HG03060 (cell line): ENCODE results near the gene ATRAID.

Experiments used
- ATAC-seq: cut with Tn5 transposase; IDR thresholded peaks from one replicate; pipeline ENCODE4 v1.9.1; 2021; ENCODE audit warnings: low read depth, moderate number of reproducible peaks; ENCODE audit not compliant: unreplicated experiment

ATRAID gene

GRCh38 chr2:27245626-27246025 lies 33.8 kb downstream of the ATRAID start:
- no peak for ATAC-seq

DNA sequence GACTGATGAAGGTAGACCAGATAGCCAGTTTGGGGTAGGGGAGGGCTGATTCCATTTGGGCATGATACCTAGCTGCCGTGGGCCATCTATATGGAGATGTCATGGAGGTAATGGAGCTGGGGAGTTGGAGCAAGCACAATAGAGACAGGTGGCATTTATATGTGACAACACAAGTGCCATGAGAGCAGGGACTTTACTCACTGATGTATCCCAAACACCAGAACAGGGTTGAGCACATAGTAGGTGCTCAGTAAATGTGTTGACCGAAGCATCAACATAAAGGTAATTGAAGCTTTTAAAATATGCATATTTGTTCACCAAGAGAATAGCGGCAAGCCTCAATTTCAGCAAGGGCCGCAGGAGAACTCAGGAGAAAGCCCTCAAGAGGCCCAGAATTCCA lies 36.1 kb downstream of the ATRAID start:
- ATAC-seq = no peak

DNA sequence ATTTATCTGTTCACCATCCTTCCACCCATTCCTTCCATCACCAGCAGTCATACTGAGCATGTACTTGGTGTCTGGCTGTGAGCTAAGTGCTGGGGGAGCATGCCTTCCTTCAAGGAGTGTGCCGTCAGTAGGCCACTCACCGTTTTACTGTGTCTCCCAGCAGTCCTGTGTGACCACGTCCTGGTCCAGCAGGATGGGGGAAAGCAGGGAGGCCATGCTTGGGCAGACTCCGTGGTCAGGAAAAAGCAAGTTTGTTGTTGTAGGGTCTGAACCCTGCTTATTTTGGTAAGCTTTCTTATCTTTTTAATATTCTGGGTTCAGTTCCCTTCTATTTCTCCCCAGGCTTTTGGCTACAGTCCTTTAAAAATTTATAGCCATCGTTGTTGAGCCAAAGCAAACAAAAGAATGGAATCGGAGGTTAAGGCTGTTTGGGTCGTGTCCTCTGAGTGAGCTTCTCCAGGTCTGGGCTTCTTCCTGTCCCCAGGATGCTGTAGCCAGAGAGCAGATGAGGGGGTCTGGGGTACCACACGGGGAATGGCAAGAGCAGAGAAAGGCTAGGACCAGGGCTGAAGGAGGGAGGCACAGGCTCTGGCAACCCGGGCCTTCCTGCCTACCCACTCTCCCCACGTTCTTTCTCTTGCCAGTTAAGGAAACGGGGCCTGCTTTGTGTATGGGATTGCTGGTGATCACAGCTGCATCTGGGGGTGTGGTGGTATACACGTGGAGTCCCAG lies 37.5 kb downstream of the ATRAID start:
- ATAC-seq = no peak

DNA sequence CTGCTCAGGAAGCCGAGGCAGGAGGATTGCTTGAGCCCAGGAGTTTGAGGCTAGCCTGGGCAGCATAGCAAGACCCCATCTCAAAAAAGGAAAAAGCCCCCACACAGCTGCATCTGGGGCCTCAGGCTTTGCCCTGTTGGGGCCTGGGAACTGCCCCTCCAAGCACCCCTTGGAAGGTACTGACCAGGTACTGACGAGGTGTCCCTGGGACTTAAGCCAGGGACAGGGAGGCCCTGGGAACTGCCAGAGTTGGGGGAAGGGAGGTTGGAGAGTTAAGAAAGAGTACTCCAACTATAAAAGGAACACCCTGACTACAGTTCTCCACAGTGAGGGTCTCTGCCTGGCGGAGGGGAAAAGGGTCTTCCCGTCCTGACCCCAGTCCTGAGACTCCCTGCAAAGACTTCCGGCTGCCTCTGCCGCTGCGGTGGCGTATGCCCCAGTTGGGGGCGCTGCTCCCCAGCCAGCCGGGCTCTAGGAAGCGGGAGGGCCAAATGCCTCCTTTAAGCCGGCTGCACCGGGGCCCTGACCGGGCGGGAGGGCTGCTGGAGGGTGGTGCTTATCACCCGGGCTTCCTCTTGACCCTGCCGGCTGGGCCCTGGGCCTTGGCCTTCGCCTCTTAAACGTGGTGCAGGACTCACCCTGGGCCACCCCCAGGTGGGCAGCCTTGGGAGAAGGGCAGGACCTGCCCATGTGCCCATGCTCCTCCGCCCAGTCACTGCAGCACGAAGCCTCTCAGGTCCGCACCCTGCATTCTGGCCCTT lies 38.2 kb downstream of the ATRAID start:
- ATAC-seq = no peak

GRCh38 chr2:27250652-27251379 lies 39.0 kb downstream of the ATRAID start:
- no peak for ATAC-seq

DNA sequence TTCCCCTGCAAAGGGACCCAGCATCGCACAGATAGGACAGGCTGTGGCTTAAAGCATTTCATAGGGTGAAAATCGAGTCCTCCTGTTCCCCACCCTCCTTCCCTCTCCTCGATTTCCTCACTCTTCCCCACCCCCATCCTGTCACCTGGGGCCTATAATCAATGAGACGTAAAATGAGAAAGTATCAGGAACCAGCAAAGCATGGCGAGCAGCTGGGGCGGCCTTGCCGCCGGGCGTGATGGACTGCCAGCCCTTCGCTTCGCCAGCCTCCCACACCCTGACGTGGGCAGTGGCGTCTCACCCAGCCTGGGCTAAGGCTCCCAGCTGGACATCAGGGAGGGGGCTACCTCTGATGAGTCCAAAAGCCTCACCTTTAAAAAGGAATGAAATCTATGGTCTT lies 39.9 kb downstream of the ATRAID start:
- ATAC-seq = no peak

DNA sequence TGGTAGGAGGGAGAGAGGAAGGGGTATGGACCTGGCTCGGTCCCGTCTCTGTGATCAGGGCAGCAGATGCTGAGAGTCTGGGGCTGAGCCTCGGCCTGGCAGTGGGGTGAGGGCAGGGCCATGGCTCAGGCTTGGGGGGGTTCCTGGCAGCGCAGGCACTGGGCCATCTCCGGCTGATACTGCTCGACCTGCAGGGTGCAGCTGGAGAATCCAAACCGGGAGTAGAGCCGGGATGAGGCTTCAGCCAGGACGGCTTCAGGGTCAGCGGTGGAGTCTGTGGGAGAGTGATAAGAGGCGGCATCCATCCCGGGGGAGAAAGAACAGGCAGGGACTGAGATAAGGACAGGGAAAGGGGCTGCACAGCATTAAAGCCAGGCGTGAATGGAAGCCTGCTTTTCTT lies 43.3 kb downstream of the ATRAID start:
- ATAC-seq = no peak

- ATAC-seq = no peak
Observed at GRCh38 chr2:27255660-27256059, 43.8 kb downstream of the ATRAID start.

- no peak for ATAC-seq
Observed at GRCh38 chr2:27256855-27257454, 45.1 kb downstream of the ATRAID start.

DNA sequence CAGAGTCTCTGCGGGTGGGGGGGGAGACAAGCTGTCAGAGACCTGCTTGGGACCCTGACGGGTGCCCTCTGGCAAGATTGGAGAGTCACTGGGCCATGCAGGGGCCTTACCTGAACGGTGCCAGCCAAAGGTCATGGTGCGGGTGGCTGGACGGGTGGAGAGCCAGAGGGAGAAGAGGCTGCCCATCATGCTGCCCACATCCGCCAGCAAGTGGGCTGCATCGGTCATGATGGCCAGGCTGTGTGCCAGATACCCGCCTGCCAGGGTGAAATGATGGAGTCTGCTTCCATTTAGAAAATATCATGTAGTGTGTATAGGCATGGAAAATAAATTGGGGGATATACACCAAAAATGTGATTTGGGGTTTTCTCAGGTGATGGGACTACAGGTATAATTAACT lies 46.2 kb downstream of the ATRAID start:
- ATAC-seq = no peak

DNA sequence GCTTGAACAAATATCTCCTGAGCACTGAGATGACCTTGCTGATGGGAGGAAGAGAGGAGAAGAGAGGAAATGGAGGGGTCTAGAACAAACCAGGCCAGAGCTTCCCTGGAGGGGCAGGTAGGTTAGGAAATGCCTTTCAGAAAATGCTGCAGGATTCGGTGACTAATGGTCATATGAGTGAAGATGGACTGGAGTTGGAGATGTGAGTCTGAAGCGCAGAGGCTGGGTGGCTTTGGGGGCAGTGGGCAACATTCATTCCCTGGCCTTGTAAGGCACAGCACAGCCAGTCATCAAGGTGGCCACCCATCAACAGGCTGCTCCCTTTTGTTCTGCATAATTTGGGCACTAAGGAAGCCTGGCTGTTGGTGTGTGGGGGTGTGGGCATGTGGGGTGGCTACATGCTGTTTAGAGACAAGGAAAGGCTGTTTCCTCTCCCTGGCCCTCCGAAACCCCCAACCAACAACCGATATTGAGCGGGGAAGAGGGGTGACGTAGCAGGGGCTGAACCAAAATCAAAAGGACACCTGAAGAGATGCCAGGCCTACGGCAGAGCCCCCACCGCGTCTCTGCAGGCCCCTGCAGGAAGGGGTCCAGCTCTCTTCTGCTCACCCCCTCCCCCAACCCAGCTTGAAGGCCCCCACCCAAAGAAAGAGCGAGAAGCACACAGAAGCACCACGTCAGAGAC lies 49.5 kb downstream of the ATRAID start:
- no peak for ATAC-seq

GRCh38 chr2:27261926-27262298 lies 50.1 kb downstream of the ATRAID start:
- ATAC-seq = no peak

DNA sequence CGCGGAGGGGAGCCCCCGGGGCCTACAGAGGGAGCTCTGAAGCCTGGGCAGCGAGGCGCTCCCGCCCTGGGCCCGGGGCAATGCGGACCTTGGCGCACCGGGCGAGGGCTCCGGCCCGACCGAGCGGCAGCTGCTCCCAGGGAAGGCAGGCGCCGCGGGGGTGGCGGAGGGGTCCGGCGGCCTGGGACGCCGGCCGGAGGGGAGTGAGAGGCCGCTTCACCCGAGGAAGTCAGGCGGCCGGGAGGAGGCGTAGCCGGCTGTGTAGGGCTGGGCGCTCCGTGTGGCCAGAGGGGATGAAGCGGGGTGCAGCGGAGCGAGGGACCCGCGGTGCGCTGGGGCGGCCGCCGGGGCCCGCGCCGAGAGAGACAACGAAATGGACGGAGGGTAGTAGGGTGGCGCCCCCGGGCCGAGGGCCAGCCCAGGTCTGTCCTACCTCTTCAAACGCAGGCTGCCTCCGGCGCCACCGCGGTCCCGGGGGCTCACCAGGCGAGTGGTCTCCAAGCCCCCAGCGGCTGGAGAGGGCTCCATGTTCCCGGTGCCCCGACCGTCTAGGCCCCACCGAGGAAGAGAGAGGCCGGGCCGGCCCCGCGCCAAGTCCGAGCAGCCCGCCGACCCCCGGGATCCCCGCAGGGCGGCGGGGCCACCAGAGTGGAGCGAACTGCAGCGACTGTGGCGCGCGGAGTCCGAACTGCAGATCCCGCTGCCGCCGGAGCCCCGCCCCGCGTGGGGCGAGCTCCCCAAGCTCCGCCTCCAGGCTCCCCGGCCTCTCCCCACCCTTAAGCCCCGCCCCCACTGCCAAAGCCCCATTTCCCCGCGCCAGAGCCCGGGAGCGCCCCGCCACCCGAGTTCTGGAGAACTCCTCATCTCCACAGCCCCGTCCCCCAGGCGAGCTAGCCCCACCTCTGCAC lies 50.8 kb downstream of the ATRAID start, which contains the start of gene SLC30A3:
SLC30A3 (minus strand) TSS at position 669 of the 908 bp plus-strand sequence; CDS start at position 528, 141 bp downstream.
- ATAC-seq = no peak

- ATAC-seq = no peak
Observed at GRCh38 chr2:27263287-27264252, 51.7 kb downstream of the ATRAID start.

GRCh38 chr2:27264253-27264752 lies 52.5 kb downstream of the ATRAID start:
- no peak for ATAC-seq

- ATAC-seq = no peak
Observed at GRCh38 chr2:27264753-27265535, 53.1 kb downstream of the ATRAID start.

DNA sequence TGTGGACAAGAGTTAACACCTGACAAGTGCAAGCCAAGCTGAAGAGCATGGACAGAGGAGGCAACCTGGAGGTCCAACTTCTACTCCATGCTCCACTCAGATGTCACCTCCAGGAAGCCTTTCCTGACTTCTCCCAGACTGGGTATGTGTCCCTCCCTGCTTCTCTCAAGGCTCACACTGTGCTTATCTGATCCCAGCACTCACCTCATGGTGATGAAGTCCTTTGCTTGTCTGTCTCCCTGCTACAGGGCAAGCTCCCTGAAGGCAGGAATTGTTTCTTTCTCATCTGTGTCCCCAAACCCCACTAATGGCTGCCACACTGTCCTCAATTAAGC lies 53.7 kb downstream of the ATRAID start:
- ATAC-seq = no peak
